K562 (cell line): ENCODE measurements around the gene PRSS8. TPM values are rescaled to one million over a fixed set of nuclear protein-coding genes. Genes with fewer than 3 reads are reported as not detected.

Source experiments
- ATAC-seq: fragments of 200-7000 bp; cut with Tn5 transposase; 3 replicates; pipeline ENCODE4 v1.9.1; 2020; ENCODE audit warnings: moderate library complexity
- BruUV-seq: library from RNA; stranded (reverse); fragments of 400-500 nt; replicated peaks from 2 replicates; lab custom pipeline; 2021; lab: Mats Ljungman, UMichigan
- CTCF ChIA-PET: fragments of 300-600 bp; formaldehyde crosslinking; extraction: SDS; loops from one replicate; lab custom pipeline; 2021; ENCODE audit warnings: low intra/inter-chr PET ratio; lab: Yijun Ruan, JAX
- POLR2A ChIA-PET: fragments of 300-600, 350-650 bp; sonication (Branson Sonifier 250); formaldehyde crosslinking; extraction: SDS; loops from one replicate; lab custom pipeline; 2021; ENCODE audit warnings: antibody characterized with exemption, inconsistent platforms; lab: Yijun Ruan, JAX
- DNase-seq, 4 experiments: peaks; one replicate each; pipeline versions ENCODE4 v3.0.0 to v3.0.0-alpha.2; 2011 to 2018; ENCODE audit warnings: low spot score in 3 of 4, mixed read lengths in 3 of 4; ENCODE audit errors: extremely low read depth in 1 of 4
- FAIRE-seq: peaks from 2 replicates; lab custom pipeline; 2011; peaks lifted over from hg19 to GRCh38; lab: Jason Lieb, UNC
- H2AFZ ChIP-seq: 2 replicates; pipeline ENCODE4 v1.6.0; 2011; ENCODE audit warnings: low read depth, low read length, control low read depth, inconsistent platforms
- H3K27ac ChIP-seq: fragments of 200-600 bp; 3 replicates; pipeline ENCODE4 v1.8.0; 2011; ENCODE audit warnings: low read depth, mild to moderate bottlenecking, control low read depth, inconsistent platforms, low read length, moderate library complexity, mixed read lengths; ENCODE audit errors: extremely low read depth
- H3K27me3 ChIP-seq, 2 experiments: fragments of 300-600 bp in 1 of 2; 2 replicates in 1 of 2; 3 replicates in 1 of 2; pipeline versions ENCODE4 v1.6.0 to v1.8.0; 2011; ENCODE audit warnings: inconsistent platforms in 2 of 2, low read length in 2 of 2, mild to moderate bottlenecking in 1 of 2, mixed read lengths in 1 of 2, moderate library complexity in 1 of 2; ENCODE audit not compliant: control insufficient read depth in 2 of 2, insufficient read depth in 2 of 2
- H3K36me3 ChIP-seq: fragments of 300-600 bp; 3 replicates; pipeline ENCODE4 v1.8.0; 2011; ENCODE audit warnings: mild to moderate bottlenecking, low read length, inconsistent platforms; ENCODE audit not compliant: control insufficient read depth, insufficient read depth
- H3K4me1 ChIP-seq, 2 experiments: fragments of 200-600 bp in 1 of 2; replicated peaks in 1 of 2; 2 replicates in 1 of 2; 3 replicates in 1 of 2; pipeline versions ENCODE4 v1.5.1 to v1.8.0; 2011; ENCODE audit warnings: inconsistent platforms in 2 of 2, low read length in 2 of 2, mild to moderate bottlenecking in 1 of 2, mixed read lengths in 1 of 2, moderate library complexity in 1 of 2; ENCODE audit not compliant: control insufficient read depth in 2 of 2, insufficient read depth in 2 of 2
- H3K4me2 ChIP-seq: 2 replicates; pipeline ENCODE4 v1.6.1; 2011; ENCODE audit warnings: low read length, control low read depth, inconsistent platforms, mixed read lengths; ENCODE audit not compliant: insufficient read depth
- H3K4me3 ChIP-seq: fragments of 200-600 bp; sonication (generic), shearing (Covaris generic); 2 replicates; pipeline ENCODE4 v1.5.1; 2016; ENCODE audit warnings: control low read depth, inconsistent platforms
- H3K79me2 ChIP-seq: fragments of 200-600 bp; 3 replicates; pipeline ENCODE4 v1.8.0; 2011; ENCODE audit warnings: low read length, inconsistent platforms; ENCODE audit not compliant: control insufficient read depth, insufficient read depth
- H3K9ac ChIP-seq, 2 experiments: 2 replicates each; pipeline versions ENCODE4 v1.6.0 to v1.6.1; 2011; ENCODE audit warnings: low read depth in 2 of 2, low read length in 2 of 2, control low read depth in 1 of 2, inconsistent platforms in 1 of 2, mild to moderate bottlenecking in 1 of 2, mixed read lengths in 1 of 2; ENCODE audit not compliant: insufficient read depth in 1 of 2
- H3K9me1 ChIP-seq: one replicate; pipeline ENCODE4 v1.6.0; 2011; ENCODE audit warnings: inconsistent platforms, mild to moderate bottlenecking, low read length, moderate library complexity; ENCODE audit not compliant: control insufficient read depth, insufficient read depth
- H3K9me3 ChIP-seq: replicated peaks from 2 replicates; pipeline ENCODE4 v1.5.1; 2011; ENCODE audit warnings: low read depth, low read length, inconsistent platforms; ENCODE audit not compliant: control insufficient read depth, insufficient read depth
- H4K20me1 ChIP-seq: replicated peaks from 2 replicates; pipeline ENCODE4 v1.6.1; 2011; ENCODE audit warnings: low read length, inconsistent platforms, mixed read lengths; ENCODE audit not compliant: control insufficient read depth, insufficient read depth
- CBX1 ChIP-seq: sonication (generic); IDR thresholded peaks from 2 replicates; pipeline ENCODE4 v1.6.1; 2016; ENCODE audit warnings: antibody characterized with exemption, low read depth, mild to moderate bottlenecking
- KAT7 ChIP-seq: sonication (generic); formaldehyde crosslinking; IDR thresholded peaks from 2 replicates; pipeline ENCODE4 v1.8.0; 2022; ENCODE audit warnings: missing genetic modification reagents, mild to moderate bottlenecking, borderline replicate concordance
- MYBL2 ChIP-seq, 2 experiments: fragments of 450-650 bp in 1 of 2; sonication (generic) in 1 of 2; formaldehyde crosslinking in 1 of 2; IDR thresholded peaks; 2 replicates each; pipeline versions ENCODE4 v1.6.1 to v1.8.1; 2017 to 2022; ENCODE audit warnings: borderline replicate concordance in 1 of 2, inconsistent platforms in 1 of 2, low read depth in 1 of 2, mild to moderate bottlenecking in 1 of 2, missing genetic modification reagents in 1 of 2, moderate library complexity in 1 of 2
- PCBP1 ChIP-seq: fragments of 200-400 bp; formaldehyde crosslinking; IDR thresholded peaks from 2 replicates; pipeline ENCODE4 v1.6.1; 2018; ENCODE audit warnings: mild to moderate bottlenecking, low read depth, low read length; ENCODE audit not compliant: poor library complexity, severe bottlenecking
- PRPF4 ChIP-seq: fragments of 200-400 bp; formaldehyde crosslinking; IDR thresholded peaks from one replicate; pipeline ENCODE4 v1.6.1; 2017; ENCODE audit warnings: low read length, low read depth, mild to moderate bottlenecking; ENCODE audit not compliant: insufficient read depth, poor library complexity, severe bottlenecking
- TAF7 ChIP-seq: fragments of 450-650 bp; IDR thresholded peaks from 2 replicates; pipeline ENCODE4 v1.6.1; 2016; ENCODE audit warnings: missing genetic modification characterization, missing compliant biosample characterization
- WGBS: fragments of 100-300 bp; shearing (Covaris generic); methylation state at CpG from one replicate; pipeline ENCODE4 v1.1.6; 2016; ENCODE audit warnings: low coverage, mixed read lengths; ENCODE audit not compliant: insufficient coverage; ENCODE audit errors: missing lambda C conversion rate; 5-methylcytosine and 5-hydroxymethylcytosine counted together
- in situ Hi-C: fragments of 300-500 bp; cut with MboI; formaldehyde crosslinking; loops from 4 replicates; pipeline ENCODE4 v1.15.0; 2018; ENCODE audit warnings: inconsistent platforms, mixed read lengths
- intact Hi-C: fragments of 100-400 bp; cut with micrococcal nuclease; formaldehyde crosslinking; loops from 2 replicates; pipeline ENCODE4 v1.14.2; 2022
- polyA plus RNA-seq, 8 experiments: library from polyadenylated mRNA; depleted of rRNA in 4 of 8; stranded (reverse) in 5 of 8; unstranded in 3 of 8; fragments of >200 nt; fragmentation: Nextera tagmentation in 2 of 8; fragmentation: Illumina TruSeq in 1 of 8; extraction: Ambion mirVana in 2 of 8; extraction: Trizol in 1 of 8; gene quantifications; 2 replicates each; pipeline versions ENCODE4 v1.2.1 to v1.2.3, GENCODE V29; 2011 to 2014; ENCODE audit warnings: inconsistent platforms in 1 of 8, missing spikeins in 1 of 8
- total RNA-seq, 7 experiments: library from RNA; depleted of rRNA in 6 of 7; stranded (reverse); fragments of >200 nt in 6 of 7; fragmentation: Illumina TruSeq in 2 of 7; extraction: Trizol in 2 of 7; gene quantifications; 2 replicates each; pipeline versions ENCODE4 v1.2.1 to v1.2.3, GENCODE V29; 2011 to 2021; ENCODE audit warnings: low replicate concordance in 1 of 7
- TF ChIP-seq, protein P1 (sequence below): sonication (generic); formaldehyde crosslinking; IDR thresholded peaks from 2 replicates; pipeline ENCODE4 v1.8.1; 2023; ENCODE audit warnings: mild to moderate bottlenecking, missing genetic modification reagents

Gene PRSS8
- total and polyA plus RNA-seq, 9 of the 15 experiments (the other 6 are each of a cell fraction or from before 2014, with no cell fraction given) = 0.25 to 3.9 (median 1.3) TPM; not detected in 1

DNA sequence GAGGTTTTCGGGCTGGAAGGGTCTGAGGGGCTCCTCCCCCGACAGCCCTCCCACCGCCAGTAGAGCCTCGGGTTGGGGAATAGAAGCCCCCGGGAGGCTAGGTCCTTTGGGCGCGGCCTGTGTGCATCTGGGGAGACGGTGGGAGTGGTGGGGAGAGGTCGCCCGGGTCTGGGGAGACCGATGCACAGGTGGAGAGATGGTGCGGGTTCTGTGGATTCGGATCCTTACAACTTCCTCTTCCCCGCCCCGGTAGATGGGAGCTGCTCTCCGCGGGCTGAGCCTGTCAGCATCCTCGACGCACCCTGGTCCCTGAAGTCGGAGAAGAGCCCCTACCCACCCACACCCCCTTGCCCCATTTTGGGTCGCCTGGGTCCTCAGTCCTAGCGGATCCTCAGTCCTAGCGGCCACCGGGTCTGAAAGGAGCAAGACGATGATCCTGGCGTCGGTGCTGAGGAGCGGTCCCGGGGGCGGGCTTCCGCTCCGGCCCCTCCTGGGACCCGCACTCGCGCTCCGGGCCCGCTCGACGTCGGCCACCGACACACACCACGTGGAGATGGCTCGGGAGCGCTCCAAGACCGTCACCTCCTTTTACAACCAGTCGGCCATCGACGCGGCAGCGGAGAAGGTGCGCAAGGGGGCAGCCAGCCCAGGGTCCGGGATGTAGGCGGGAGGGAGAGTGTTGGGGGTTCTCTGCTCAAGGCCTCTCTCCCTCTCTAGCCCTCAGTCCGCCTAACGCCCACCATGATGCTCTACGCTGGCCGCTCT, 26.6 kb downstream of the PRSS8 start:
- peak overlapping the region; percentile 61; the same call in 1 of the 3 replicates for H3K27ac ChIP-seq
- WGBS = 69% methylated on average over 33 of the region's 57 CpGs
- POLR2A ChIA-PET = interaction anchor here (0.7 kb wide), 1 partner anchor 8 kb away, joined by 3 read pairs; the partner anchor contains the start of gene KAT8

More for the DNA sequence above, 26.6 kb downstream of the PRSS8 start:
- Histone ChIP-seq H3K9ac (peak overlapping the region; percentile 87 to 93), H3K9me1 (no peaks in the 10 kb centered on the region), H3K4me2 (peak overlapping the region; percentile 81), H3K9me3 (no peaks in the 10 kb centered on the region), H3K4me1 (peaks cover 8 to 36% of the 10 kb centered on the region in 2 experiments), H2AFZ (peak overlapping the region; percentile 99; the same call in 1 of the 2 replicates), H3K4me3 (peak overlapping the region; percentile 98), H3K79me2 (peaks cover 13% of the 10 kb centered on the region), H4K20me1 (no peaks in the 10 kb centered on the region; the same call in 1 of the 2 replicates), H3K36me3 (peaks cover 44% of the 10 kb centered on the region; the same call in 2 of the 3 replicates), H3K27me3 (no peaks in the 10 kb centered on the region)
- in situ Hi-C loops = no loop called here
- FAIRE-seq (no peak), ATAC-seq (no peak; the same call in 2 of the 3 replicates), DNase-seq (no peak)
- TF ChIP-seq TAF7 (tag) (no peak), MYBL2 (IDR thresholded peaks at IDR 0.05; ENCODE audit: low read depth) (no peak), MYBL2 (CRISPR knock-in tag; IDR thresholded peaks at IDR 0.05; ENCODE audit: borderline replicate concordance) (no peak), PRPF4 (peak; percentile 57), CBX1 (0 out of 2 replicates have a peak, but pooled peaks have one; percentile 15), KAT7 (0 out of 2 replicates have a peak, but pooled peaks have one; percentile 15), PCBP1 (peak; percentile 44)
- TF ChIP-seq, protein P1, sequence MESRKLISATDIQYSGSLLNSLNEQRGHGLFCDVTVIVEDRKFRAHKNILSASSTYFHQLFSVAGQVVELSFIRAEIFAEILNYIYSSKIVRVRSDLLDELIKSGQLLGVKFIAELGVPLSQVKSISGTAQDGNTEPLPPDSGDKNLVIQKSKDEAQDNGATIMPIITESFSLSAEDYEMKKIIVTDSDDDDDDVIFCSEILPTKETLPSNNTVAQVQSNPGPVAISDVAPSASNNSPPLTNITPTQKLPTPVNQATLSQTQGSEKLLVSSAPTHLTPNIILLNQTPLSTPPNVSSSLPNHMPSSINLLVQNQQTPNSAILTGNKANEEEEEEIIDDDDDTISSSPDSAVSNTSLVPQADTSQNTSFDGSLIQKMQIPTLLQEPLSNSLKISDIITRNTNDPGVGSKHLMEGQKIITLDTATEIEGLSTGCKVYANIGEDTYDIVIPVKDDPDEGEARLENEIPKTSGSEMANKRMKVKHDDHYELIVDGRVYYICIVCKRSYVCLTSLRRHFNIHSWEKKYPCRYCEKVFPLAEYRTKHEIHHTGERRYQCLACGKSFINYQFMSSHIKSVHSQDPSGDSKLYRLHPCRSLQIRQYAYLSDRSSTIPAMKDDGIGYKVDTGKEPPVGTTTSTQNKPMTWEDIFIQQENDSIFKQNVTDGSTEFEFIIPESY (CRISPR knock-in tag) = peak; percentile 64; the same call in 1 of the 2 replicates
- CTCF ChIA-PET = no interaction called here
- intact Hi-C loops = loop anchor here (5.0 kb wide), 1 partner anchor 33 kb away; no protein-coding TSS in a partner anchor
- TSS peak; percentile 55 for BruUV-seq
